GM19452 (cell line): ENCODE data around the gene RNPEPL1.

Experiments used
- ATAC-seq: cut with Tn5 transposase; IDR thresholded peaks from one replicate; pipeline ENCODE4 v1.9.1; 2021; ENCODE audit not compliant: unreplicated experiment

Gene RNPEPL1

GRCh38 chr2:240564561-240565332, 3.5 kb upstream of the RNPEPL1 start:
- no peak for ATAC-seq

GRCh38 chr2:240565333-240566202, 2.7 kb upstream of the RNPEPL1 start:
- ATAC-seq: peak; percentile 33

GRCh38 chr2:240566203-240567136, 1.8 kb upstream of the RNPEPL1 start:
- ATAC-seq: peak; percentile 40

- ATAC-seq: no peak
Measured at GRCh38 chr2:240567137-240567871, 980 bp upstream of the RNPEPL1 start.

- peak; percentile 11 for ATAC-seq
Measured at GRCh38 chr2:240568678-240569522, 616 bp downstream of the RNPEPL1 start.

- ATAC-seq: no peak
Measured at GRCh38 chr2:240569523-240569997, 1.3 kb downstream of the RNPEPL1 start.

- ATAC-seq: no peak
Measured at GRCh38 chr2:240569998-240570530, 1.8 kb downstream of the RNPEPL1 start.

- no peak for ATAC-seq
Measured at GRCh38 chr2:240570531-240571313, 2.4 kb downstream of the RNPEPL1 start.

GRCh38 chr2:240571314-240571973, 3.2 kb downstream of the RNPEPL1 start:
- no peak for ATAC-seq

GRCh38 chr2:240572141-240573031, 4.1 kb downstream of the RNPEPL1 start:
- ATAC-seq: no peak

GRCh38 chr2:240573071-240573515, 4.8 kb downstream of the RNPEPL1 start:
- no peak for ATAC-seq

- ATAC-seq: no peak
Measured at GRCh38 chr2:240573516-240574385, 5.5 kb downstream of the RNPEPL1 start.

GRCh38 chr2:240574386-240575100, 6.3 kb downstream of the RNPEPL1 start:
- no peak for ATAC-seq

GRCh38 chr2:240575101-240575965, 7.0 kb downstream of the RNPEPL1 start:
- ATAC-seq: no peak
